K562 (cell line): ENCODE results near the gene MECR. TPM values are rescaled to one million over a fixed set of nuclear protein-coding genes. Genes with fewer than 3 reads are reported as not detected.

Experiments
- ATAC-seq: fragments of 200-7000 bp; cut with Tn5 transposase; 3 replicates; pipeline ENCODE4 v1.9.1; 2020; ENCODE audit warnings: moderate library complexity
- BruUV-seq: library from RNA; stranded (reverse); fragments of 400-500 nt; replicated peaks from 2 replicates; lab custom pipeline; 2021; lab: Mats Ljungman, UMichigan
- CTCF ChIA-PET: fragments of 300-600 bp; formaldehyde crosslinking; extraction: SDS; loops from one replicate; lab custom pipeline; 2021; ENCODE audit warnings: low intra/inter-chr PET ratio; lab: Yijun Ruan, JAX
- POLR2A ChIA-PET: fragments of 300-600, 350-650 bp; sonication (Branson Sonifier 250); formaldehyde crosslinking; extraction: SDS; loops from one replicate; lab custom pipeline; 2021; ENCODE audit warnings: antibody characterized with exemption, inconsistent platforms; lab: Yijun Ruan, JAX
- DNase-seq, 4 experiments: peaks; one replicate each; pipeline versions ENCODE4 v3.0.0 to v3.0.0-alpha.2; 2011 to 2018; ENCODE audit warnings: low spot score in 3 of 4, mixed read lengths in 3 of 4; ENCODE audit errors: extremely low read depth in 1 of 4
- FAIRE-seq: peaks from 2 replicates; lab custom pipeline; 2011; peaks lifted over from hg19 to GRCh38; lab: Jason Lieb, UNC
- H2AFZ ChIP-seq: 2 replicates; pipeline ENCODE4 v1.6.0; 2011; ENCODE audit warnings: low read depth, low read length, control low read depth, inconsistent platforms
- H3K27ac ChIP-seq: fragments of 200-600 bp; 3 replicates; pipeline ENCODE4 v1.8.0; 2011; ENCODE audit warnings: low read depth, mild to moderate bottlenecking, control low read depth, inconsistent platforms, low read length, moderate library complexity, mixed read lengths; ENCODE audit errors: extremely low read depth
- H3K27me3 ChIP-seq, 2 experiments: fragments of 300-600 bp in 1 of 2; 2 replicates in 1 of 2; 3 replicates in 1 of 2; pipeline versions ENCODE4 v1.6.0 to v1.8.0; 2011; ENCODE audit warnings: inconsistent platforms in 2 of 2, low read length in 2 of 2, mild to moderate bottlenecking in 1 of 2, mixed read lengths in 1 of 2, moderate library complexity in 1 of 2; ENCODE audit not compliant: control insufficient read depth in 2 of 2, insufficient read depth in 2 of 2
- H3K36me3 ChIP-seq: fragments of 300-600 bp; 3 replicates; pipeline ENCODE4 v1.8.0; 2011; ENCODE audit warnings: mild to moderate bottlenecking, low read length, inconsistent platforms; ENCODE audit not compliant: control insufficient read depth, insufficient read depth
- H3K4me1 ChIP-seq, 2 experiments: fragments of 200-600 bp in 1 of 2; replicated peaks in 1 of 2; 2 replicates in 1 of 2; 3 replicates in 1 of 2; pipeline versions ENCODE4 v1.5.1 to v1.8.0; 2011; ENCODE audit warnings: inconsistent platforms in 2 of 2, low read length in 2 of 2, mild to moderate bottlenecking in 1 of 2, mixed read lengths in 1 of 2, moderate library complexity in 1 of 2; ENCODE audit not compliant: control insufficient read depth in 2 of 2, insufficient read depth in 2 of 2
- H3K4me2 ChIP-seq: 2 replicates; pipeline ENCODE4 v1.6.1; 2011; ENCODE audit warnings: low read length, control low read depth, inconsistent platforms, mixed read lengths; ENCODE audit not compliant: insufficient read depth
- H3K4me3 ChIP-seq: fragments of 200-600 bp; sonication (generic), shearing (Covaris generic); 2 replicates; pipeline ENCODE4 v1.5.1; 2016; ENCODE audit warnings: control low read depth, inconsistent platforms
- H3K79me2 ChIP-seq: fragments of 200-600 bp; 3 replicates; pipeline ENCODE4 v1.8.0; 2011; ENCODE audit warnings: low read length, inconsistent platforms; ENCODE audit not compliant: control insufficient read depth, insufficient read depth
- H3K9ac ChIP-seq, 2 experiments: 2 replicates each; pipeline versions ENCODE4 v1.6.0 to v1.6.1; 2011; ENCODE audit warnings: low read depth in 2 of 2, low read length in 2 of 2, control low read depth in 1 of 2, inconsistent platforms in 1 of 2, mild to moderate bottlenecking in 1 of 2, mixed read lengths in 1 of 2; ENCODE audit not compliant: insufficient read depth in 1 of 2
- H3K9me1 ChIP-seq: one replicate; pipeline ENCODE4 v1.6.0; 2011; ENCODE audit warnings: inconsistent platforms, mild to moderate bottlenecking, low read length, moderate library complexity; ENCODE audit not compliant: control insufficient read depth, insufficient read depth
- H3K9me3 ChIP-seq: replicated peaks from 2 replicates; pipeline ENCODE4 v1.5.1; 2011; ENCODE audit warnings: low read depth, low read length, inconsistent platforms; ENCODE audit not compliant: control insufficient read depth, insufficient read depth
- H4K20me1 ChIP-seq: replicated peaks from 2 replicates; pipeline ENCODE4 v1.6.1; 2011; ENCODE audit warnings: low read length, inconsistent platforms, mixed read lengths; ENCODE audit not compliant: control insufficient read depth, insufficient read depth
- ATF1 ChIP-seq, 2 experiments: fragments of 450-650 bp in 1 of 2; IDR thresholded peaks; 2 replicates each; pipeline ENCODE4 v1.6.1; 2016; ENCODE audit warnings: missing compliant biosample characterization in 1 of 2, missing genetic modification characterization in 1 of 2
- GTF2E2 ChIP-seq: fragments of 200-800 bp; sonication (Bioruptor generic); IDR thresholded peaks from 2 replicates; pipeline ENCODE4 v1.6.1; 2016; ENCODE audit warnings: missing genetic modification characterization, missing compliant biosample characterization
- POLR2G ChIP-seq: fragments of 200-400 bp; formaldehyde crosslinking; IDR thresholded peaks from 2 replicates; pipeline ENCODE4 v1.6.1; 2017; ENCODE audit warnings: low read depth, mild to moderate bottlenecking, antibody characterized with exemption, low read length, moderate library complexity
- SP1 ChIP-seq: sonication (generic); formaldehyde crosslinking; IDR thresholded peaks from 2 replicates; pipeline ENCODE4 v1.8.1; 2022; ENCODE audit warnings: mild to moderate bottlenecking, missing genetic modification reagents
- STAT5A ChIP-seq: IDR thresholded peaks from 2 replicates; pipeline ENCODE4 v1.6.1; 2012; ENCODE audit warnings: low read length, inconsistent platforms, borderline replicate concordance
- TARDBP ChIP-seq: fragments of 450-650 bp; IDR thresholded peaks from 2 replicates; pipeline ENCODE4 v1.6.1; 2016
- TCF3 ChIP-seq: sonication (generic); formaldehyde crosslinking; IDR thresholded peaks from 2 replicates; pipeline ENCODE4 v1.4.0; 2020; ENCODE audit warnings: mild to moderate bottlenecking, missing genetic modification reagents
- ZNF239 ChIP-seq: fragments of 250-450 bp; sonication (Bioruptor Pico); IDR thresholded peaks from 2 replicates; pipeline ENCODE4 v1.4.0; 2020; ENCODE audit warnings: mild to moderate bottlenecking
- ZNF444 ChIP-seq: fragments of 250-450 bp; sonication (Bioruptor Pico); IDR thresholded peaks from 2 replicates; pipeline ENCODE4 v1.4.0; 2020; ENCODE audit warnings: mild to moderate bottlenecking, moderate library complexity
- WGBS: fragments of 100-300 bp; shearing (Covaris generic); methylation state at CpG from one replicate; pipeline ENCODE4 v1.1.6; 2016; ENCODE audit warnings: low coverage, mixed read lengths; ENCODE audit not compliant: insufficient coverage; ENCODE audit errors: missing lambda C conversion rate; 5-methylcytosine and 5-hydroxymethylcytosine counted together
- in situ Hi-C: fragments of 300-500 bp; cut with MboI; formaldehyde crosslinking; loops from 4 replicates; pipeline ENCODE4 v1.15.0; 2018; ENCODE audit warnings: inconsistent platforms, mixed read lengths
- intact Hi-C: fragments of 100-400 bp; cut with micrococcal nuclease; formaldehyde crosslinking; loops from 2 replicates; pipeline ENCODE4 v1.14.2; 2022
- polyA plus RNA-seq, 8 experiments: library from polyadenylated mRNA; depleted of rRNA in 4 of 8; stranded (reverse) in 5 of 8; unstranded in 3 of 8; fragments of >200 nt; fragmentation: Nextera tagmentation in 2 of 8; fragmentation: Illumina TruSeq in 1 of 8; extraction: Ambion mirVana in 2 of 8; extraction: Trizol in 1 of 8; gene quantifications; 2 replicates each; pipeline versions ENCODE4 v1.2.1 to v1.2.3, GENCODE V29; 2011 to 2014; ENCODE audit warnings: inconsistent platforms in 1 of 8, missing spikeins in 1 of 8
- total RNA-seq, 7 experiments: library from RNA; depleted of rRNA in 6 of 7; stranded (reverse); fragments of >200 nt in 6 of 7; fragmentation: Illumina TruSeq in 2 of 7; extraction: Trizol in 2 of 7; gene quantifications; 2 replicates each; pipeline versions ENCODE4 v1.2.1 to v1.2.3, GENCODE V29; 2011 to 2021; ENCODE audit warnings: low replicate concordance in 1 of 7

Gene MECR
- total and polyA plus RNA-seq, 9 of the 15 experiments (the other 6 are each of a cell fraction or from before 2014, with no cell fraction given): 10.4 to 58.6 (median 42.9) TPM

DNA sequence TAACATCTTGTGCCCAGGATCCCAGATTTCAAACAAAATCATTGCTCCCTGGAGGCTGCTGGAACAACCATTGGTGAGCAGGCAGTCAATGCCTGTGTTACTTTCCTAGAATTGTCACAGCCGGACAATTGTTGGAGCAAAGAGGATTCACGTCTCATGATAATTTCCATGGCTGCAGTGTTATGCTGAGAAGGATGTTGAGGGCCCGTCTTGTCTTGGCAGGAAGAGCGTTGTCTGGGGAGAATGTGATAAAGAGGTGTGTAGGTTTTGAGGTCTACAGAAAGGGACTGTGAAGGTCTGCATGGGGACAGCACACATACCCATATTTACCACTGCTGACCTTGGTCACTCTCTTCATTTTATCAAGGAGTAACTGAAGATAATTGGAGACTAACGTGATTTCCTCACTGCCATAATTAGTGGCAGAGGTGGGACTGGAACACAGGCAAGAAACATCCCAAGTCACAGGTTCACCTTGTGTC is 6.3 kb downstream of the MECR start:
- ATAC-seq (no peak), DNase-seq (no peak), FAIRE-seq (no peak)
- Histone ChIP-seq H2AFZ (no peak overlapping the region), H3K4me3 (no peak overlapping the region), H4K20me1 (peaks cover 25% of the 10 kb centered on the region; the same call in 1 of the 2 replicates), H3K36me3 (peaks cover 70% of the 10 kb centered on the region), H3K9ac (no peak overlapping the region; a peak in 1 of 4 replicates)
- in situ Hi-C loops: loop anchor here (10.0 kb wide), 1 partner anchor 1480 kb away; no protein-coding TSS in a partner anchor
- WGBS: 72% methylated on average over 5 of the region's 5 CpGs
- TF ChIP-seq STAT5A (no peak), SP1 (no peak), ZNF239 (CRISPR knock-in tag) (peak; percentile 91), TARDBP (no peak), TCF3 (CRISPR knock-in tag) (peak; percentile 21; the same call in 1 of the 2 replicates), POLR2G (no peak), GTF2E2 (tag) (no peak), ZNF444 (CRISPR knock-in tag) (no peak), ATF1 (CRISPR knock-in tag; IDR thresholded peaks at IDR 0.05) (no peak), ATF1 (tag; IDR thresholded peaks at IDR 0.05) (no peak)
- TF ChIP-seq, all 486 proteins: peak for 2
- H3K79me2 ChIP-seq: peaks cover 34% of the 10 kb centered on the region
- H3K4me2 ChIP-seq: no peak overlapping the region
- POLR2A ChIA-PET: no interaction called here
- H3K9me1 ChIP-seq: no peaks in the 10 kb centered on the region
- no peaks in the 10 kb centered on the region for H3K9me3 ChIP-seq
- H3K27ac ChIP-seq: no peak overlapping the region
- peaks cover 3 to 5% of the 10 kb centered on the region in 2 experiments; a peak in 2 of 5 replicates for H3K4me1 ChIP-seq
- BruUV-seq: no TSS peak
- no peaks in the 10 kb centered on the region for H3K27me3 ChIP-seq
- CTCF ChIA-PET: no interaction called here
- intact Hi-C loops: no loop called here
